ENCODE data around the gene CCDC59. TPM values are rescaled to one million over a fixed set of nuclear protein-coding genes. Genes with fewer than 3 reads are reported as not detected.
A peak's percentile ranks its signal among the peaks of the same experiment; 100 is the strongest.

Gene CCDC59, protein sequence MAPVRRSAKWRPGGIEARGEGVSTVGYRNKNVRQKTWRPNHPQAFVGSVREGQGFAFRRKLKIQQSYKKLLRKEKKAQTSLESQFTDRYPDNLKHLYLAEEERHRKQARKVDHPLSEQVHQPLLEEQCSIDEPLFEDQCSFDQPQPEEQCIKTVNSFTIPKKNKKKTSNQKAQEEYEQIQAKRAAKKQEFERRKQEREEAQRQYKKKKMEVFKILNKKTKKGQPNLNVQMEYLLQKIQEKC
- total RNA-seq, result 10 to 100 TPM; 23.3 to 34.2 (median 23.5) TPM
- long read RNA-seq, donor 1, transcript CCDC59-201 (4 exons, 1,983 nt), result major isoform, 13 of 26 reads
- long read RNA-seq, donor 1, transcript CCDC59-203 (4 exons, 984 nt), result minor isoform, 5 of 26 reads
- long read RNA-seq, donor 1, partial matches to known transcripts, result 3 of 26 reads
- long read RNA-seq, donor 1, other reads (novel, unspliced or antisense), result 4 of 26 reads
- long read RNA-seq, donor 2, transcript CCDC59-207 (2 exons, 600 nt), result major isoform, 7 of 17 reads
- long read RNA-seq, donor 2, transcript CCDC59-202 (2 exons, 553 nt), result minor isoform, 6 of 17 reads
- long read RNA-seq, donor 2, partial matches to known transcripts, result 1 of 17 reads
- long read RNA-seq, donor 2, other reads (novel, unspliced or antisense), result 0 of 17 reads

DNA sequence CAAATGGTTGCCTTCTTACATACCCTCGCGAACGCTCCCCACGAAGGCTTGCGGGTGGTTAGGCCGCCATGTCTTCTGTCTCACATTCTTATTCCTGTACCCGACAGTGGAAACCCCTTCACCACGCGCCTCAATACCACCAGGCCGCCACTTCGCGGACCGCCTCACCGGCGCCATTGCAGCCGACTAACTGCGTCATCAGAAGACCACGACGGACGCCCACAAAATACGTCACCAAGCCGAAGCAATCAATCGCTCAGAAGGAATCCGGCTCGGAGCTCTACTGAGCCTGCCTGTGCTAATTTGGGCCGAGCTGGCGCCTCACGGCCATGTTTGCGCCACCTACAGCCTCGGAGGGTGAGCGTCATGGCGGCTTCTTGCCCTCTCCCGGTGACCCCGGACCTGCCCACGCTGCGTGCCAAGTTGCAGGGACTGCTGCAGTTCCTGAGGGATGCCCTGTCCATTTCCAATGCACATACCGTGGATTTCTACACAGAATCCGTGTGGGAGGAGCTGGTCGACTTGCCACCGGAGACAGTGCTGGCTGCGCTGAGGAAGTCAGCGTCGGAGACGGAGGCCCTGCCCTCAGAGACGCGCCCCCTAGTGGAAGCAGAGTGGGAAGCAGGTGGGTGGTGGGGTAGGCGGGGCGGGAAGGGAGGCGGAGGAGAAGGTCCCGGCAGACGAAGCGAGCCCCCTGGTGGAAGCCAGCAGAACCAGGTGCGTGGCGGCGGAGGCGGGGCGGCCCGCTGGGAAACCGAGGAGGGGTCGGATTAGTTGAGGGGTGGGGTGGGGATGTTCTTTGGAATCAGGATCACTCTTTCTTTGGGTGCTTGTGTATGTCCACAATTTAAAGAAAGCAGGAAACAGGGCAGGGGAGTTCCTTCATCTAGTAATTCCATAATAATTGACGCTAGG is at the start of gene CCDC59, which contains the start of gene METTL25:
TSS of gene CCDC59 (minus strand) at position 188 of the 915 bp plus-strand sequence. CDS start at position 177, 11 bp downstream.
TSS of gene METTL25 (plus strand) at position 330 of the 915 bp plus-strand sequence. CDS start at position 367, 37 bp downstream.
- Histone ChIP-seq H3K9me3 (no peaks in the 10 kb centered on the region), H3K4me1 (ENCODE audit: low read depth) (peaks cover 24% of the 10 kb centered on the region), H3K4me3 (peak within 1 kb of the TSS; percentile 52), H3K36me3 (ENCODE audit: low read depth) (no peaks in the 10 kb centered on the region)
- ATAC-seq, result peak; percentile 99
- intact Hi-C loops (cut with DNase I, micrococcal nuclease), result no loop called here
- peak; percentile 97 to 98 (median 98) for DNase-seq
- TF ChIP-seq, protein P1, sequence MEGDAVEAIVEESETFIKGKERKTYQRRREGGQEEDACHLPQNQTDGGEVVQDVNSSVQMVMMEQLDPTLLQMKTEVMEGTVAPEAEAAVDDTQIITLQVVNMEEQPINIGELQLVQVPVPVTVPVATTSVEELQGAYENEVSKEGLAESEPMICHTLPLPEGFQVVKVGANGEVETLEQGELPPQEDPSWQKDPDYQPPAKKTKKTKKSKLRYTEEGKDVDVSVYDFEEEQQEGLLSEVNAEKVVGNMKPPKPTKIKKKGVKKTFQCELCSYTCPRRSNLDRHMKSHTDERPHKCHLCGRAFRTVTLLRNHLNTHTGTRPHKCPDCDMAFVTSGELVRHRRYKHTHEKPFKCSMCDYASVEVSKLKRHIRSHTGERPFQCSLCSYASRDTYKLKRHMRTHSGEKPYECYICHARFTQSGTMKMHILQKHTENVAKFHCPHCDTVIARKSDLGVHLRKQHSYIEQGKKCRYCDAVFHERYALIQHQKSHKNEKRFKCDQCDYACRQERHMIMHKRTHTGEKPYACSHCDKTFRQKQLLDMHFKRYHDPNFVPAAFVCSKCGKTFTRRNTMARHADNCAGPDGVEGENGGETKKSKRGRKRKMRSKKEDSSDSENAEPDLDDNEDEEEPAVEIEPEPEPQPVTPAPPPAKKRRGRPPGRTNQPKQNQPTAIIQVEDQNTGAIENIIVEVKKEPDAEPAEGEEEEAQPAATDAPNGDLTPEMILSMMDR (IDR thresholded peaks at IDR 0.05), result peak; percentile 92

DNA sequence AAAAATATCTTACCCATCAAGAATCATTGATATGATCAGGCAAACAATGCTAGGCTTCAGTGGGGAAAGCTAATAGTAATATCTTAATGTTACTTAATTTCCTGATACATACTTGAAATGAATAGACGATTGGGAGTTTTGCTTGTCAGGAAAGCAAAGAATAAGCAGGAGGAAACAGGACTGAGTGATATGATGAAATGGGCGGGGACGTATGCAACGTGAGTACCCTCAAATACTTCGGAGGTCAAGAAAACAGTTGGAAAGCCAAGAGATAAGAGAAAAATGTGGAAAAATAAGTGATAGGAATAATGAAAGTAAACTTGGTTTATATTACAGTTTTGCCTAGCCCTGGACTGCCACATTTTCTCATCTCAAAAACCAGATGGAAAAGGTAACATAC is 49.3 kb upstream of the CCDC59 start:
- Histone ChIP-seq H3K36me3 (ENCODE audit: low read depth) (no peaks in the 10 kb centered on the region), H3K9me3 (no peaks in the 10 kb centered on the region), H3K4me1 (ENCODE audit: low read depth) (no peaks in the 10 kb centered on the region), H3K4me3 (no peak overlapping the region)
- ATAC-seq, result no peak
- TF ChIP-seq, protein P1 (IDR thresholded peaks at IDR 0.05), result no peak
- intact Hi-C loops (cut with DNase I, micrococcal nuclease), result no loop called here
- DNase-seq, result no peak

DNA sequence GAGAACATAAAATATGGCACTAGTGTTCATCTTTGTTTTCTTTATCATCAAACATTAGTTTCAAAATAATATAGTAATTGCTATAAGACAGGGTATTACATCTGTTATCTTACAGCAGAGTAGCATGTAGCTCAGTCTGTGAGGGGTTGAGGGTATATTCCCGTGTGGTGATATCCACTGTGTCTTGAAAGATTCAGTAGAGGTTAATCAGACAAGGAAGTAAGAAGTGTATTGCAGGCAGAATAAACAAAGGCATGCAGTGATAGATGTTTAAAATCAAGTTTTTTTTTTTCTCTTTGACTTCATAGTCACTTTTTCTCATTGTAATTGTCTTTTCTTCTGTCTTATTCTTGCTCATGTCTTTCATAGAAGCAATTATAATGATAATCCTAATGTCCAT is 48.5 kb upstream of the CCDC59 start:
- DNase-seq (no peak), ATAC-seq (no peak)
- intact Hi-C loops (cut with DNase I, micrococcal nuclease), result no loop called here
- Histone ChIP-seq H3K4me3 (no peak overlapping the region), H3K9me3 (no peaks in the 10 kb centered on the region), H3K36me3 (ENCODE audit: low read depth) (no peaks in the 10 kb centered on the region), H3K4me1 (ENCODE audit: low read depth) (no peaks in the 10 kb centered on the region)
- TF ChIP-seq, protein P1 (IDR thresholded peaks at IDR 0.05), result no peak

DNA sequence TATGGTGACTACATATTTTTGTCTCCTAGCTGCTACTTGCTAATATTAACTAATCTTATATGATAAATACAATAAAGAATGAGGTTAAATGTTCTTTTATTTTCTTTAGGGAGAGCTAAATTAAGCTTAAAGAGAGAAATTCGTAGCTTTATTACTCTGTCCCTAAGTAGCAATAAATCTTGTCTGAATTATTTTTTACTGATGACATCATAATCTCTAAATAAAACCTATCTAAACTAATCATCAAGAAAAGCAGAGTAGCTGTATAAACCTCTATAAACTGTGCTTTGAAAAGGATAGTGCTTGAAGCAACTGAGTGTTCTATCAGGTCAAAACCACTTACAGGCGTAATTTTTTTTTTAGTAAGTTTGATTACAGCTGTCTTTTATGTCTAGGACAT is 42.6 kb upstream of the CCDC59 start:
- intact Hi-C loops (cut with DNase I, micrococcal nuclease), result no loop called here
- ATAC-seq (no peak), DNase-seq (no peak)
- H3K9me3 ChIP-seq, result no peaks in the 10 kb centered on the region
- TF ChIP-seq, protein P1 (IDR thresholded peaks at IDR 0.05), result no peak
- no peaks in the 10 kb centered on the region for H3K36me3 ChIP-seq (ENCODE audit: low read depth)
- no peaks in the 10 kb centered on the region for H3K4me1 ChIP-seq (ENCODE audit: low read depth)
- no peak overlapping the region for H3K4me3 ChIP-seq

DNA sequence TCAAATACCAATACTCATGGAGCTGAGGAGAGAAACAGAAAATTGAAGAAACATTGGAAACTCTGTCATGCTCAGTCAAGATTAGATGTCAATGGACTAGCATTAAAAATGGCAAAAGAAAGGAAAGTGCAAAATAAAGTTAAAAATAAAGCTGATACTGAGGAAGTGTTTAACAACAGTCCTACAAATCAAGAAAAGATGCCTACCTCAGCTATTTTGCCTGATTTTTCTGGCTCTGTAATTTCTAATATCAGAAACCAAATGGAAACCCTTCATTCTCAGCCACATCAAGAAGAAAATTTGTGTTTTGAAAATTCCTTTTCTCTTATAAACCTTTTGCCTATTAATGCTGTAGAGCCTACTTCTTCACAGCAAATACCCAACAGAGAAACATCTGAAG is 40.7 kb upstream of the CCDC59 start:
- no peaks in the 10 kb centered on the region for H3K36me3 ChIP-seq (ENCODE audit: low read depth)
- H3K9me3 ChIP-seq, result no peaks in the 10 kb centered on the region
- ATAC-seq (no peak), DNase-seq (no peak)
- intact Hi-C loops (cut with DNase I, micrococcal nuclease), result no loop called here
- H3K4me3 ChIP-seq, result no peak overlapping the region
- TF ChIP-seq, protein P1 (IDR thresholded peaks at IDR 0.05), result no peak
- H3K4me1 ChIP-seq (ENCODE audit: low read depth), result no peaks in the 10 kb centered on the region

All from mucosa of descending colon (tissue), 3 donors.